Uterus (tissue), 4 donors: ENCODE measurements around the gene TAPT1. TPM values are rescaled to one million over a fixed set of nuclear protein-coding genes. Genes with fewer than 3 reads are reported as not detected.

Experiments used
- DNase-seq, 2 donors: peaks; one replicate each; pipeline ENCODE4 v3.0.0-alpha.2; 2019 to 2020
- H3K27ac ChIP-seq, 2 donors: fragments of 200-600 bp; sonication (generic); 1 replicate in 1 of 2; 2 replicates in 1 of 2; pipeline ENCODE4 v1.5.1; 2016 to 2018
- H3K27me3 ChIP-seq, 2 donors: fragments of 200-600 bp; sonication (generic); one replicate each; pipeline ENCODE4 v1.5.1; 2018 to 2019; ENCODE audit warnings: control low read depth in 1 of 2
- H3K36me3 ChIP-seq, 2 donors: fragments of 200-600 bp; sonication (generic); one replicate each; pipeline ENCODE4 v1.5.1; 2019; ENCODE audit warnings: control low read depth in 1 of 2
- H3K4me1 ChIP-seq, 2 donors: fragments of 200-600 bp; sonication (generic); one replicate each; pipeline ENCODE4 v1.5.1; 2018 to 2019; ENCODE audit warnings: control low read depth in 1 of 2
- H3K4me3 ChIP-seq, 2 donors: fragments of 200-600 bp; sonication (generic); 1 replicate in 1 of 2; 2 replicates in 1 of 2; pipeline ENCODE4 v1.5.1; 2018 to 2019; ENCODE audit warnings: mild to moderate bottlenecking in 1 of 2
- H3K9me3 ChIP-seq, 2 donors: fragments of 200-600 bp; sonication (generic); one replicate each; pipeline ENCODE4 v1.5.1; 2019; ENCODE audit warnings: control low read depth in 1 of 2
- CTCF ChIP-seq, 4 experiments: fragments of 200-600 bp in 2 of 4; fragments of 450-650 bp in 2 of 4; sonication (generic) in 2 of 4; IDR thresholded peaks; one replicate each; pipeline ENCODE4 v1.5.1; 2016 to 2019; ENCODE audit warnings: antibody characterized with exemption in 4 of 4, mild to moderate bottlenecking in 2 of 4, moderate library complexity in 1 of 4
- POLR2A ChIP-seq, 2 donors: fragments of 450-650 bp; IDR thresholded peaks; one replicate each; pipeline ENCODE4 v1.6.1; 2016; ENCODE audit warnings: antibody characterized with exemption in 2 of 2, mild to moderate bottlenecking in 1 of 2, moderate library complexity in 1 of 2
- intact Hi-C: fragments of 100-400 bp; cut with DNase I; formaldehyde crosslinking; loops from one replicate; pipeline ENCODE4 v1.15.1; 2023; ENCODE audit warnings: low total_unique reads
- total RNA-seq, 4 donors: library from RNA; depleted of rRNA in 3 of 4; stranded (reverse); fragments of >200 nt in 3 of 4; gene quantifications; one replicate each; pipeline versions ENCODE4 v1.1.0 to v1.2.4, GENCODE V29; 2014 to 2023
- donor health status: DM: yes; HTN: yes; CAD: no.

TAPT1 gene
- total RNA-seq, 4 donors from 2014 or later: 28.2 to 68.5 (median 63.5) TPM

GRCh38 chr4:16262188-16262587, 35.9 kb upstream of the TAPT1 start:
- Histone ChIP-seq H3K9me3 (no peaks in the 10 kb centered on the region), H3K27ac (no peak overlapping the region), H3K4me3 (no peak overlapping the region), H3K4me1 (no peaks in the 10 kb centered on the region), H3K27me3 (no peaks in the 10 kb centered on the region), H3K36me3 (no peaks in the 10 kb centered on the region)
- no peak for TF ChIP-seq CTCF (IDR thresholded peaks at IDR 0.05)
- no peak for TF ChIP-seq POLR2A (IDR thresholded peaks at IDR 0.05)
- no peak for DNase-seq
- intact Hi-C loops: no loop called here

- H3K9me3 ChIP-seq: no peaks in the 10 kb centered on the region
- TF ChIP-seq POLR2A (IDR thresholded peaks at IDR 0.05): no peak
- no peak for TF ChIP-seq CTCF (IDR thresholded peaks at IDR 0.05)
- H3K4me1 ChIP-seq: no peaks in the 10 kb centered on the region
- no peak overlapping the region for H3K4me3 ChIP-seq
- intact Hi-C loops: no loop called here
- no peak overlapping the region for H3K27ac ChIP-seq
- no peak for DNase-seq
- no peaks in the 10 kb centered on the region for H3K36me3 ChIP-seq
- H3K27me3 ChIP-seq: no peaks in the 10 kb centered on the region
Observed at GRCh38 chr4:16261313-16261878, 35.1 kb upstream of the TAPT1 start.

- Histone ChIP-seq H3K9me3 (no peaks in the 10 kb centered on the region), H3K27ac (no peak overlapping the region), H3K4me3 (no peak overlapping the region), H3K36me3 (no peaks in the 10 kb centered on the region), H3K27me3 (no peaks in the 10 kb centered on the region), H3K4me1 (no peaks in the 10 kb centered on the region)
- no peak for TF ChIP-seq POLR2A (IDR thresholded peaks at IDR 0.05)
- TF ChIP-seq CTCF (IDR thresholded peaks at IDR 0.05): no peak
- intact Hi-C loops: loop anchor here (5.0 kb wide), 1 partner anchor 238 kb away; no protein-coding TSS in a partner anchor
- DNase-seq: no peak
Observed at GRCh38 chr4:16259889-16260246, 33.6 kb upstream of the TAPT1 start.

- Histone ChIP-seq H3K27ac (no peak overlapping the region), H3K27me3 (no peaks in the 10 kb centered on the region), H3K36me3 (no peaks in the 10 kb centered on the region), H3K4me3 (no peak overlapping the region), H3K9me3 (no peaks in the 10 kb centered on the region), H3K4me1 (no peaks in the 10 kb centered on the region)
- no peak for DNase-seq
- intact Hi-C loops: loop anchor here (5.0 kb wide), 1 partner anchor 237 kb away; no protein-coding TSS in a partner anchor
- no peak for TF ChIP-seq CTCF (IDR thresholded peaks at IDR 0.05)
- TF ChIP-seq POLR2A (IDR thresholded peaks at IDR 0.05): no peak
Observed at GRCh38 chr4:16259241-16259888, 33.1 kb upstream of the TAPT1 start.

- TF ChIP-seq CTCF (IDR thresholded peaks at IDR 0.05) (no peak), POLR2A (IDR thresholded peaks at IDR 0.05) (no peak)
- intact Hi-C loops: loop anchor here (5.0 kb wide), 1 partner anchor 235 kb away; no protein-coding TSS in a partner anchor
- no peak overlapping the region for H3K4me3 ChIP-seq
- H3K4me1 ChIP-seq: no peaks in the 10 kb centered on the region
- H3K27ac ChIP-seq: no peak overlapping the region
- no peaks in the 10 kb centered on the region for H3K9me3 ChIP-seq
- no peaks in the 10 kb centered on the region for H3K27me3 ChIP-seq
- no peaks in the 10 kb centered on the region for H3K36me3 ChIP-seq
- no peak for DNase-seq
Observed at GRCh38 chr4:16257611-16258010, 31.3 kb upstream of the TAPT1 start.
